Suppressor macrophage (primary cell): ENCODE measurements around the gene ARPC5.
A peak's percentile ranks its signal among the peaks of the same experiment; 100 is the strongest.

ENCODE experiments used
- DNase-seq, 4 experiments: peaks; one replicate each; pipeline ENCODE4 v3.0.0-alpha.2; 2020 to 2022

The ARPC5 gene

DNA sequence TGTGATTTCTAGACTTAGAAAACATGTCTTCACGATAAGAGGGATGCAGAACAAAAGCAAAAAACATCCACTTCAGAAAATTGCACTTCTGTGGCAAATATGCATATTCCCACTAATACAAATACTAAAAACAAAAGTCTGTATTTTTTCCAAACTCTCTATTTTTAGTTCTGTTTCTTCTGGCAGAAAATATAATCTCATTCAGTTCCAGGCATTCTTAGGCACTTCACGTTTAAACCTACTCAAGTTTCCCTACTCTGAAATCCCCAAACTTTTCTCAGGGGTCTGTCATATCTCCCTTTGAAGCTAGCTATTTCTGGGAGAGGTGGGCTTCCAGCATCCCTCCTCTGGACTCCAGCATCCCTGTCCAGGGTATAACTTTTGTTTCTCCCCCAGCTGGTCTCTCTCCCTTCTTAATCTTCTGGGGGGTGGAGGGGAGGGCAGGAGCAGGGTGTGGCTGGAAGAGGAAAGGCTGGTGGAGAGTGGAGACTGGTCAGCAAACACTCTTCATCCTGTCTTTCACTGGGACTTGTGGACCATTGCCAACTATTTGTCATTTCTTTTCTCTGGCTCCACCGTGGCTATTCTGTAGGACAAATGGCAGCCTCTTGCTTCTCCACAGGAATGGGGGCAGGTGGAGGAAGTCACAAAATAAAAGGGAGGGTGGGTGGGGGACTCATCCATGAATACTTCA, 25.7 kb downstream of the ARPC5 start:
- no peak for DNase-seq

DNA sequence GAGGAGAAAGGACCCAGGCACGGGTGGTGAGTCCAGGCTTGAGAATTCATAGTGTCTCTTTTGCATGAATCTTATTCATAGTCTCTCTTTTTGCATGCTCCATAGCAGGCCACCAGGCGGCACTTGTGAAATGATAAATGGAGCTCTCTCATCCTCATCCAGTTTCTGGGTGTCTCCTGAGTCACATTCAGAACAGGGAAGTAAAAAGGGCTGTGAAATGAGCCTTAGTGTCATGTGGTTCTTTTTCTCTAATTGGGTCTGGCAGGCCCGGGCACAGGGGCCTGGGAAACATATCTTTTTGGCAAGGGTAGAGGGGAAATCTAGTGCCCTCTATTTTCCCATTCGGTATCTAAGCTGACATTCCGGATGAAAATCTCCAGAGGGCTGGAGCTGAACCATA, 26.3 kb downstream of the ARPC5 start:
- DNase-seq: peak; percentile 87 to 95 (median 92)

DNA sequence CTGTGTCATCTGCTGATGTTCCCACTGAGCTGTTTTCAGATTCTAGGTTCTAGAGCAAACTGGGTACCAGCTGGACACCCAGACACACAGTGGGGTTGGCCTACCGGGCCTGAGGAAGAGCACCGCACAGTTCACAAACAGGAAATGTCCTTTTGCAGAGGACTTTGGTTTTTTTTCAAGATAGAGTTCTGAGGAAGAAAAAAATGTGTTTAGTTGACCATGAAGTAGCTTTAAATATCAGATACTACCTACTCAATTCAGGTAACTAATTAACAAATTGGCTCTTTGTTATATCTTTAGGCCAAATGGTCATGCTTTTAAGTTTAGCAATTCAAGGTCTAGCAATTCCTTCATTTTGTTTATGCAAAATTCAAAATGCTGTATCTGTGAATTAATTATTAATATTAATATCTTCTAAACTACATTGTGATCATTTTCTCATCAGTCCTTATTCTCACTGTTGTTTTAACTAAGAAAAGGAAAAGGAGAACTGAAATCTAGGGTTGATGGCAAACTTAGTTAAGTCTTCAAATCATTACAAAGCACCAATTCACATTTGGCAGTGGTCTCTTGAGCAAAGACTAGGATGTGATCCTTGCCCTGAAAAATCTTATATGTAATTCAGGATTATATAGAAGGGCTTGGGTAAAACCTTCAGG, 28.1 kb downstream of the ARPC5 start:
- no peak for DNase-seq

DNA sequence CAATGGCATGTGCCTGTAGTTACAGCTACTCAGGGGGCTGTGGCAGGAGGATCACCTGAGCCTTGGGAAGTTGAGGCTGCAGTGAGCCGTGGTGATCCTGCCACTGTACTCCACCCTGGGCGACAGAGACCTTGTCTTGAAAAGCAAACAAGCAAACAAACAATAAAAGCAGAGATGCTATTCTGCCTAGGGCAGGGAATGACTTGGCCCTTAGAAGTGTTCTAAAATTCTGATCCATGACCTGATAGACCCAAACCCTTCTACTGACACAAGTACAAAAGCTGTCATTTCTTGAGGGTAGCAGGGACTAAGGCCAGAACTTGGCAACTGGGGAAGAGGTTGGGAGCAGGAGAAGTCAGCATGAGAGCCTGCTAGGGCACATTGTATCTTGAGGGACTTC, 29.7 kb downstream of the ARPC5 start:
- no peak for DNase-seq

DNA sequence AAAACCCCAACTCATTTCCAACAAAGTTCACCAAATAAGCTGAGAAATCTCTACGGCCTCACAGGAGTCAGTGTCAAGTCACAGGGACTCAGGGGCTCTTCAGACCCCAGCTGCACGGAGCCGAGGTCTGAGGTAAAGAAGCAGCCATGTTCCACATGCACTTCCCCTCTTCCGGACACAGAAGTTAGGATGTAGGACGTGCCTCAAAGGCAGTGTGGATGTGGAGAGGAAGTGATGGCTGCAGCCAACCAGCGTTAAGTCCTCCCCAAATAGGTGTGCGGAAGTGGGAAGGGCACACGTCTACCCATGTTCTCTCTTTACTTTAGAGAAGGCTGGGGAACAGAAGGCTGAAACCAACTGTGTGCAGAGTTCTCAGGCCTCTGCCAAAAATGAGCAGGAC, 30.8 kb downstream of the ARPC5 start:
- DNase-seq: peak; percentile 67 to 86 (median 81)

DNA sequence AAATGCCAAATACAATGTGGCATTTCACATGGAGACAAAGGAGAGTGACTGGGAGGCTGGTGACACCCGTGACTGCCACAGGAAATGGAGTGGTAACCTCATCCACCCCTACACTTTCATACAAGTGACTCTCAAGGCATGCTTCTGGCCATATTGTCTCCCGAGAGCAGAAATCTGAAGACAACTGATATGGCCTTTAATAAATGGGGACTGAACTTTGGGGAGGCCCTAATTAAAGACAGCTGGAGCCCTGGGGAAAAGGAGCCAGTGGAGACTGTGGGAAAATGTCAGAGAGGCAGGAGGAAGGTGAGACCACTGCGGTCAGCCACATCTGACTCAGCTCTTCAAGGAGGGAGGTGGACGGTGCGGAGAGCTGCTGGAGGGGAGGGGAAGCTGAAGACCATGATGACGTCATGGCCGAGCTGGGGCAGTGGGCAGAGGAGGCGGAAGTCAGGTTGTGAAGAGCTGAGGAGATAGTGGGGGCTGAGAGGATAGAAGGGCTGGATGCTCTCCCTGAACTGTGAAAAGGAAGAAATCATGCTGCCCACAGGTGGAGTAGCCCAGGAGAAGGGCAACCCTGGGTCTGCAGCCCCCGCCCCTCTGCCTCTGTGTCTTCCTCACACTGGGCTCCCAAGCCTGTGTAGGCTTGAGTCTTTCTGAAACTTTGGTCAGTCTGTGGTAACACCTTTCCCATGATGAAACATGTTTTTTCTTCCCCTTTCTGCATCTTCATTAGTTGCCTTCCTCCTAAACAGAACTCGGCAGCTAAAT, 31.4 kb downstream of the ARPC5 start:
- peak; percentile 86 to 94 (median 92) for DNase-seq

DNA sequence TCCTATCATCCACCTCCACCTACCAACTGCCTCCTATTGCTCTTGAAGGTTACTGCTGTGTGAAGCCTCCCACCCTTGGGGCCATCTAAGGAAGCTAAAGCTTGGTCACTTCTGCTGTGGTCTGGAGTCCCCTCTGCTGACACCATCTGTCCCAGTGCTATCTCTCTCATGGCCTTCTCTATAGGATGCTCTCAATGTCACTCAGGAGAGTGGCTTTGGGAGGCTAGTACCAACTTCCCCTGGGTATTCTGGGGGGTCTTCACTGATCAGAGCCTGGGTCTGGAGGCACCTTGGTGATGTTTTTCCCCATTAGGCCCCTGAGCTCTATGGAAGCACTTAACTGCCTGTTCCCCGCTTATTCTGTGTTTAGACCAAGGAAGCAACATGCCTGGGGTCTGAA, 33.1 kb downstream of the ARPC5 start:
- peak in 1 of 4 experiments; percentile 41 for DNase-seq

DNA sequence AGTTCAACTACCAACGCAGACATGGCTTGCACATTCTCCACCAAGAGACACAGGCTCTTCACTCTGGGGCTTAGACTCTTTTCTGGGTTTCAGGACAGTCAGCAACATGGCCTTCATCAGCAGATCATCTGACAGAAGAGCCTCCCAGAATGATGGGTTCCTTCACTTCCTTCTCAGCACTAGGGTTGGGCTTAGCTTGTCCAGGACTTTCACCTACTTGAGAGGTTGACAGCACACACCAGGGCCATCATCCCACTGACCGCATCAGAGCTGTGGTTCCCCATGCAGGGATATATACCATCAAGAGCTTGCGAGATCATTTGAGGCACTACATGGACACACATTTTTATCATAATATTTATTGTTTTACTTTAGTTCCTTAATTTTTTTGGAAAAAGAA, 34.9 kb downstream of the ARPC5 start:
- peak; percentile 52 to 74 (median 64) for DNase-seq

DNA sequence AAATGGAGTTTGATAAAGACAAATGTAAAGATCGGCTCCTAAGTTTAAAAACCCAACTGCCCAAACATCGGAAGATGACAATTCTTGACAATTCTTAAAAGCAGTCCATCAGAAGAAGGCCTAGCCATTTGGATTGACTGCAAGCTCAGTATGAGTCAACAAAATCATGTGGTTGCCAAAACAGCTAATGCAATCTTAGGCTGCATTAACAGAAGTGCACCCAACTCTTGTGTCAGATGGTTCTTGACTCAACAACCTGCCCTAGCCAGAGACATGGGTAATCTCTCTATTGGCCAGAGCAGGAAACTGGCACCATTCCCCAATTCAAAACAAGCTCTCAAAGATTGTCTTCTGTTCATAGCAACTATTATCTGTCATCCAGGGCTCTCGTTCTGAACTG, 35.4 kb downstream of the ARPC5 start:
- DNase-seq: peak; percentile 83 to 95 (median 90)

DNA sequence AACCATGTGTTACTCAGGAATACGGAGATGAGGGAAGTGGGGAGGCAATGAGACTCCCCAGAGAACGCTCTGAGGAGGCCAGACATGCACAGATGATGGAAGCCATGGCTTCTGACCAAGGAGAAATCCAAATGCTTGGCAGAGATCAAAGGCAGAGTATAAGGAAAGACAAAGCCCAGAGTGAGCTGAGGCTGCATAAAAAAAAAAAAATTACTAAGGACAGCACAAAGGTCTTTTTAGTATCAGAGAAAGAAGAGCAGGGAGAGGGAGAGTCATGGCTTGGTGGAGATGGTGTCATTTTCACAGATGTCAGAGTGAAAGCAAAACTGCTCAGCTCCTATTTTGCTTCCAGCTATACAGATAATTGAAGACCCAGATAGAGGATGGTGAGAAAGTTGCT, 37.2 kb downstream of the ARPC5 start:
- DNase-seq: no peak

DNA sequence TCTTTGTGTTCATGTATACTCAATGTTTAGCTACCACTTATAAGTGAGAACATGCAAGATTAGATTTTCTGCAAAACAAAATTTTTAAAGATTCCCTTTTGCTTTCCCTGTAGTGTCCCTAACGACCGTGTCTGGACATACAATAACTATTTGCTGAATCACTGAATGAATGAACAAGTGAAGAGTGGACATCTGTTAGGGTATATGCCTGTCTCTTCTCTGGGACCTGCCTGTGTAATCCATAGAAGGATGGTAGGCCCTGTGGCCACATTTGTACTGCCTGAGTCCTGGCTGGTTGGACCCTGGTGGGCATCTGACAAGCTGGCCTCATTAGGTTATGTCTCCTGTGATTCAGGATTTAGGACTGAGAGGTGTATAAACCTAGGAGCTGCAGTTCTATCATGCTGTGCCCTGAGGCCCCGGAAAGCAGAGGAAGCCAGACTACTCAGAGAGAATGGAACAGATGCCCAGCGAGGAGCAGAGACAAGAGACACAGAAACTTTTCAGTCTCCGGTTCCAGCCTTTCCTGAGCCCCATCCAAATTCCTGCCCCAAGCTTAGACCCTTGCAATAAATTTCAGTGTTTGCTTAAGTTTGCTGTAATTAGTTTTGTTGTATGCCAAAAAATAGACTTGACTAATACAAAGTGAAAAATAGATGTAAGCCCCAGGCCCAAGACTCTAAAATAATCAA, 37.8 kb downstream of the ARPC5 start:
- DNase-seq: no peak

DNA sequence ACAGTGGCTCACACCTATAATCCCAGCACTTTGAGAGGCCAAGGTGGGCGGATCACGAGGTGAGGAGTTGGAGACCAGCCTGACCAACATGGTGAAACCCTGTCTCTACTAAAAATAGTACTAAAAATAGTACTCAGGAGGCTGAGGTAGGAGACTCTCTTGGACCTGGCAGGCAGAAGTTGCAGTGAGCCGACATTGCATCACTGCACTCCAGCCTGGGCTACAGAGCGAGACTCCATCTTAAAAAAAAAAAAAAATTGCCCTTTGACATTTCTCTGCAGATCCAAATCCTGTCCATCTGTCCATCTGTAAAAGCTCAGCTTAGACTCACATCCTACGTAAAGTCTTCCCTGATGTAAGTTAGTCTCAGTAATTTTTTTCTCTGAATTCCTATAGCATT, 39.1 kb downstream of the ARPC5 start:
- DNase-seq: no peak

DNA sequence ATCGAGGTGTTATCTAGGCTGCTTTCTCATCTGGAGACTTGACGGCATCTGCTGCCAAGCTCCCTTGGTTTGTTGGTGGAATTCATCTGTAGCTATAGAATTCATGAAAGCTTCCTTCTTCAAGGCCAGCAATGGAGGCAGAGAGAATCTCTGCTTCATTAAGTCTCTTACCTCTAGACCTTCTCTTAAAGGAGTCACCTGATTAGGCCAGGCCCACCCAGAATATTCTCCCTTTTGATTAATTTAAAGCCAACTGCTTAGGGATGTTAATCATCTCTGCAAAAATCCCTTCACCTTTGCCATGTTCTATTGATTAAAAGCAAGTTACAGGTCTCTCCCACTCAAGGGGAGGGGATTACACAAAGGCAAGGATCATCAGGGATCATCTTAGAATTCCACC, 40.0 kb downstream of the ARPC5 start:
- DNase-seq: no peak

DNA sequence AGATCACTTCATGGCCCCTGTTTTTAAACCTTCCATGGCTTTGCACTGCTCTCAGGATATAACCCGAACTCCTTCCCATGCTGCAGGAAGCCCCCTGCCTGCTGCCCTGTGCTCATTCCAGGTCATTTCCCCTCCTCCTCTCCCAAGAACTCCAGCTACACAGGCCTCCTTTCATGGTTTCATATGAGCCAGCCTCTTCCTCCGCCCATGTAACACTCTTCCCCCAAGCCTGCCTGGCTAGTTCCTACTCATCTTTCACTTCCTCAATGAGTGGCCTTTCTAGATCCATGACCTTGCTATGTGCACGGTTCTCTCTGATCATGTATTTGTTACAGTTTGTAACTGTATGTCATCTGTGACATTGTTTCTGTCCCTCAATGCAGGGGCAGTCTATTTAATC, 42.2 kb downstream of the ARPC5 start:
- peak; percentile 84 to 92 (median 90) for DNase-seq

DNA sequence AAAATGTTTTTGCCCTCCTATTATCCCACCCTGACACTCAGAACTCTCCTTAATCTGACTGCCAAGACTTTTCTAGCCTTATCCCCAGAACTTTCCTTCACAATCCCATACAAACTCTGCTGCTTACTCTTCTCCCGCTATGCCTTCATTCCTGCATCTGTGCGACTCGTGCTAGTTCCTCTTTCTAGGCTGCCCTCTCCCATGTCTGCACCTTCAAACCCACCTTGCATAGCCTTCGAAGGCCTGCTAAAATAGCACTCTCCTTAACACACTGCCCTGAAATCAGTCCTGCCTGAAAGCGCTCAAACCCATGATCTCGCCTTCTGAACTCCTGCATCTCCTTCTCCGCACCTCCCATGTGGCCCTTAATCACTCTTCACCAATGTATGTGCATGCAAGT, 42.9 kb downstream of the ARPC5 start:
- DNase-seq: peak in 1 of 4 experiments; percentile 30

DNA sequence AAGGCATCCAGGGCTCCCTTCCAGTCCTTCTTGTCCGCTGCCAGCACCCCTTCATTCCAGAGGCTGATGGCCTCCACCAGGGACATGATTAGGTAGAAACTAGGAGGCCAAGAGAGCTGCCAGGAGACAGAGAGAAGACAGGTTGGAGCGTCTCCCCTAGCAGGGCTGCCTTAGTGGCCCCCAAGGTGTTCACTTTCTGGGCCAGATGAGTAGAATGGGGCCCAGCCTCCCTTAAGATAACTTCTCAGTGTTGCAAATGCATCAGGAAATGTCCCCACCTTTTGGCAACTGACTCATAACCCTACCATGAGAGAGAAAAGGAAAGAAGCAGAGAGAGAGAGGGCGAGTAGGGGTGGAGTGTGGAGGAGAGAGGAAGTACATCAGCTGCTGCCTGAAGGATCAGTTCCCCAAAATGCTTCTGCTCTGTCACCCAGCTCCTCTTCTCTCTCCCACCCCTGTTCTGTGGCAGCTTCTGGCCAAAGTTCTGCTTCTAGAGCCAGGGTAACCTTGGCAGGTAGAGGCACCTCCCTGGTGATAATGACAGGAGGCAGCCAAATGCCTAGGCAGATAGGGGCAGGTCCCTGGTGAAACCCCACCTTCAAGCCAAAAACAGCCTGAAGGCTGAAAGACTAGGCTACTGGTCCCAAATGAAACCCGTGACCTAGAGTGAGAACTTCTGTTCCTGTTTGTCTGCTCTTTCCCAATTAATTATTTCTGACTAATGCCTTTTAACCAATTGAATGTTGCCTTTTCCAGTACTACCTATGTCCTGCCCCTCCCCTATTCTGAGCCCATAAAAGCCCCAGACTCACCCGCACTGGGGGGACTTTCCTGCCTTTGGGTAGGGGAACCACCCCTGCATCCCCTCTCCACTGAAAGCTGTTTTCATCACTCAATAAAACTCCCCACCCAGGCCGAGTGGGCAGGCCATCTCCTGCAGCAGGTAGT, 45.1 kb downstream of the ARPC5 start, which contains the start of gene NCF2:
TSS of gene NCF2 (minus strand) at position 216 of the 948 bp plus-strand sequence. CDS start at position 86, 130 bp downstream.
- peak; percentile 87 to 97 (median 92) for DNase-seq

DNA sequence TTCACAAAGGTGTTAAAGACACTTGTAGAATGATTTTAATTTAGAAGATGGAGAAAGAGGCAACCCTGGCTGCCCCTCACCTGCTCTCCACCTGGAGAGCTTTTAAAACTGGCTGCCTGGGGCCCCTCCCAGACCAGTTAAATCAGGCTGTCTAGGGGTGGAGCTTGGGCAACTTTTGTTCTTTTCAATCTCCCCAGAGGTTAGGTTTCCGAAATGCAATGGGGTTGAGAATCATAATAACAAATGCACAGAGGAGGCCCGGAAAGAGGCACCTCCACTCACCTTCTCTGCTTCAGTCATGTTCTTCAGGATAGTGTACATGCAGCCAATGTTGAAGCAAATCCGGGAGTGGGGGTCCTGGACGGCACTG, 45.7 kb downstream of the ARPC5 start:
- DNase-seq: peak in 2 of 4 experiments; percentile 48 to 56

DNA sequence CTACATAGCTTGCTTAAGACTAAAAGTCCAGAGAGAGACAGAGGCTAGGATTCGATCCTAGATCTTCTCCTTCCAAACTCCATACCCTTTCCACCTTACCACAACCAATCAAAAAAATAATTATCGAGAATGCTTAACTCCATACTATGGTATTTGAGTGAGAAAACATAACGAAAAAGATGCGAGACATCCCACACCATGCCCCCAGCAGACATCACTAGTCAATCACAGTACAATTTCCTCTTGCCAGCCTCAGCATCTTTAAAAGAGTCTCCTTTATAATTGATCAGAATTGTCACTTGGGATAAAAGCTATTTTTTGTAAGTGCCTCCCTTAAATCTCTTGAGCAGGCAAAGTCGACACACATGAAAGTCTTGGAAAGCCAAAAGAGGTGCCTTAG, 46.2 kb downstream of the ARPC5 start:
- DNase-seq: peak in 1 of 4 experiments; percentile 23

DNA sequence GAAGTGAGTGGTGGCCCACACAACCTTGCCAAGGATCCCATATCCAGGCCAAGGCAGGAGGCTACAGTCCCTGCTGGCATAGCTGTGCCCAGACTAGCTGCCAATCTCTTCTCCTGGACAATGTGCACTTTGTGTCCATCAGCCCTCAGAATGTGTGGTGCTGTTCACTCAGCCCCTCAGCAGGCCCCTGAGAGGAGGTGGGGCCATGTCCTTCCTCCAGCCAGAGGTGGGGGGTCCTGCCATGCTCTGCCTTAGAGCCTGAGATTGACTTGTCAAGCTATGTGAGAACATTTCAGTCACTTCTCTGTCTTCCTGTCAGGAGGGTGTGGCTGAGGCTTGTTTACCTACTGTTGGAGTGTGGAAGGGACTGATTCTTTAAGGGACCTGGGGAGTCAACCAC, 46.8 kb downstream of the ARPC5 start:
- DNase-seq: peak in 3 of 4 experiments; percentile 23 to 54 (median 51)

DNA sequence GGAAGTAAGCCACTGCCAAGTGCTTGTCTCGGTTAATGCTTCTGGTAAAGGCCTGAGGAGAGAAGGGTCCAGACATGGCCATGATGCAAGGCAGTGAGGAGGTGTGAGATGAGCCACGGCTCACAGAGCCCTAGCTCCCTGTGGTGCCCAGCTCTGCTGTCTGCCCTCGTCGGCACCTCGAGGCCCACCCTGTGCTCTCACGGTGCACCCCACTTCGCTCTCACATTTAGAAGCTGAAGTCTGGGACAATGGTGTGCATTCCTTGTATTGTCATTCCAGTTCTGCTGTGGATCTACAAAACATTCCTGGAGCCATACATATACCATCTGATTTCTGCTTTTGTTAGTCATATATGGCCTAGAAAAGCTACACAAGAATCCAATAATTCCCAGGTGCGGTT, 48.7 kb downstream of the ARPC5 start:
- no peak for DNase-seq

DNA sequence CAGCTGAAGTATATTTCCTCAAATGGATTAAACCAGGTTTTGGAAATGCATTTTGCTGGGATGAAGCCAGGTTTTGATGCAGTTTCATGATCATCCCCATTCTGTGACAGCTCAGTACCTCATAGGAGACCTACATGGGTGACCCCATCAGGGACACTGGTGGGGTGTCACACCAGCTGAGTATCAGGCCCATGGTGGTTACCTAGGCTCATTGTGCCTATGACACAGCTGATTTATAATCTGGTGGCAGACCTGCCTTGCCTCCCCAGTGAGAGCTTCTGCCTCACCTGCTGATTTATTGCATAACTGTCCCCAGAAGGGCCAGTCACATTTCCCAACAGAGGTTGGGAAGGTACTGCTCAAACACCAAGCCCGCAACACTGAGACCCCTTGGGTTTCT, 49.1 kb downstream of the ARPC5 start:
- no peak for DNase-seq

DNA sequence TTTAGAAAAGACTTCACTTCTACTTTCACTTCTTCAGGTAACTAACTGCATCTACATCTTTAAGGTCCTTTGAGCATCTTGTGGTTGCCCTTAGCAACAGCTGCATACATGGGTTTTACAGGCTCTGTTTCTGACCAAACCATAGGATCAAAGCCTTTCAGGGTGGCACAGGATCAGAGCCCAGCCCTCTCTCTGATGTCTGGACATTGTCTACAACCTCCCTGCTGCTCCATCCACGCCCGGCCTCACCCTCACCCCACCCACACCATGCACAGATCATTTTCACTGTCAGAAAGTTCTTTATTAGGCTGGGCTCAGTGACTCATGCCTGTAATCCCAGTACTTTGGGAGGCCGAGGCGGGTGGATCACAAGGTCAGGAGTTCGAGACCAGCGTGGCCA, 50.5 kb downstream of the ARPC5 start:
- peak in 3 of 4 experiments; percentile 32 to 47 (median 43) for DNase-seq
